ENCODE measurements around the gene JAKMIP3.

The JAKMIP3 gene

DNA sequence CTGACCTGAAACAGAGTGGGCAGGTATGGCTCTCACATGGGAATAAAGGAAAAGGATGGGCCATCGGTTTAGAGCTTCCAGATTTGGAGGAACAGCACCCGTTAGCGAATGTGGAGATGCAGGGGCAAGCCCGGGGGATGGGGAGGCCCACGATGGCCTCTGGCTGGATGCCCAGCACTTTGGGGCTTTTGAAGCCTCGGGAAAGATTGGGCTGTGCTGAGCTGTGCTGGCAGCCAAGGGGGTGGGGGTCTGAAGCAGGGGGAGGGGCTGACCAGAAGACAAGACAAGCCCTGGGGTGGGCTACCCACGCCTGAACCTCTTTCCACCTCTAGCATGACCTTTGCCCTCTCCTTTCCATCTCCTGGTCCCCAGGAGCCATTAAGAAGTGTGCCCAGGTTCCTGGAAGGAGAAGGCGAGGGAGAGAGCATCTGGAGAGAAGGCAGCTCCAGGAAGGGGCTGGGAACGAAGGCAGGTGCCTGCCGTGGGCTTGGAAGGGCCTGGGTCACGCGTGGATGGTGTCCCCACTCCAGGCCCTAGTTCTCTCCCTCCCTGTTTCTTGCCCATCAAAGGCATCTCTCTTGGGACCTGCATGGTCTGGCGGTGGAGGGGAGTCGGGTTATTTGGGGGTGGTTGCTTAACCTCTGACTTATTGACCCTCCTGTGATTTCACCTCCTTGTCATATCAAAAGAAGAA is 39.7 kb downstream of the JAKMIP3 start:
- Histone ChIP-seq H3K79me2 (ENCODE audit: insufficient read depth, low read length) (no peaks in the 10 kb centered on the region), H3K4me2 (ENCODE audit: low read depth, low read length, poor library complexity, severe bottlenecking) (no peak overlapping the region)

GRCh38 chr10:132106431-132106830 is 40.7 kb downstream of the JAKMIP3 start:
- no peaks in the 10 kb centered on the region for H3K79me2 ChIP-seq (ENCODE audit: insufficient read depth, low read length)
- no peak overlapping the region for H3K4me3 ChIP-seq (ENCODE audit: insufficient read depth, low read length, poor library complexity, severe bottlenecking)
- no peak overlapping the region for H3K9ac ChIP-seq (ENCODE audit: low read length)
- H3K27me3 ChIP-seq (ENCODE audit: low read length), result no peaks in the 10 kb centered on the region
- TF ChIP-seq EZH2phosphoT487 (conservative IDR thresholded peaks at IDR 0.05; ENCODE audit: low read length), result no peak
- TF ChIP-seq, protein P1, sequence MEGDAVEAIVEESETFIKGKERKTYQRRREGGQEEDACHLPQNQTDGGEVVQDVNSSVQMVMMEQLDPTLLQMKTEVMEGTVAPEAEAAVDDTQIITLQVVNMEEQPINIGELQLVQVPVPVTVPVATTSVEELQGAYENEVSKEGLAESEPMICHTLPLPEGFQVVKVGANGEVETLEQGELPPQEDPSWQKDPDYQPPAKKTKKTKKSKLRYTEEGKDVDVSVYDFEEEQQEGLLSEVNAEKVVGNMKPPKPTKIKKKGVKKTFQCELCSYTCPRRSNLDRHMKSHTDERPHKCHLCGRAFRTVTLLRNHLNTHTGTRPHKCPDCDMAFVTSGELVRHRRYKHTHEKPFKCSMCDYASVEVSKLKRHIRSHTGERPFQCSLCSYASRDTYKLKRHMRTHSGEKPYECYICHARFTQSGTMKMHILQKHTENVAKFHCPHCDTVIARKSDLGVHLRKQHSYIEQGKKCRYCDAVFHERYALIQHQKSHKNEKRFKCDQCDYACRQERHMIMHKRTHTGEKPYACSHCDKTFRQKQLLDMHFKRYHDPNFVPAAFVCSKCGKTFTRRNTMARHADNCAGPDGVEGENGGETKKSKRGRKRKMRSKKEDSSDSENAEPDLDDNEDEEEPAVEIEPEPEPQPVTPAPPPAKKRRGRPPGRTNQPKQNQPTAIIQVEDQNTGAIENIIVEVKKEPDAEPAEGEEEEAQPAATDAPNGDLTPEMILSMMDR (IDR thresholded peaks at IDR 0.05; ENCODE audit: insufficient read depth, low read length, poor library complexity, severe bottlenecking), result no peak
- no peaks in the 10 kb centered on the region for H3K36me3 ChIP-seq (ENCODE audit: low read length)
- H3F3A ChIP-seq (ENCODE audit: insufficient read depth), result no peaks in the 10 kb centered on the region
- H2AFZ ChIP-seq (ENCODE audit: low read depth, low read length, severe bottlenecking), result no peak overlapping the region
- no peak overlapping the region for H3K27ac ChIP-seq (ENCODE audit: low read depth, low read length)
- H3K9me3 ChIP-seq (ENCODE audit: insufficient read depth, low read length), result no peaks in the 10 kb centered on the region
- no peaks in the 10 kb centered on the region for H4K20me1 ChIP-seq (ENCODE audit: low read depth, low read length)
- no peak overlapping the region for H3K4me2 ChIP-seq (ENCODE audit: low read depth, low read length, poor library complexity, severe bottlenecking)
- H3K9me2 ChIP-seq (replicated peaks; ENCODE audit: insufficient read depth, low read length), result no peaks in the 10 kb centered on the region

More for the DNA sequence above, 39.7 kb downstream of the JAKMIP3 start:
- Histone ChIP-seq H3F3A (ENCODE audit: insufficient read depth) (no peaks in the 10 kb centered on the region), H3K9me3 (ENCODE audit: insufficient read depth, low read length) (no peaks in the 10 kb centered on the region), H3K9ac (ENCODE audit: low read length) (no peak overlapping the region), H3K27ac (ENCODE audit: low read depth, low read length) (no peak overlapping the region), H3K9me2 (replicated peaks; ENCODE audit: insufficient read depth, low read length) (no peaks in the 10 kb centered on the region), H2AFZ (ENCODE audit: low read depth, low read length, severe bottlenecking) (no peak overlapping the region), H3K36me3 (ENCODE audit: low read length) (no peaks in the 10 kb centered on the region), H3K4me3 (ENCODE audit: insufficient read depth, low read length, poor library complexity, severe bottlenecking) (no peak overlapping the region), H4K20me1 (ENCODE audit: low read depth, low read length) (no peaks in the 10 kb centered on the region), H3K27me3 (ENCODE audit: low read length) (no peaks in the 10 kb centered on the region)
- TF ChIP-seq EZH2phosphoT487 (conservative IDR thresholded peaks at IDR 0.05; ENCODE audit: low read length), result no peak
- TF ChIP-seq, protein P1 (IDR thresholded peaks at IDR 0.05; ENCODE audit: insufficient read depth, low read length, poor library complexity, severe bottlenecking), result no peak

DNA sequence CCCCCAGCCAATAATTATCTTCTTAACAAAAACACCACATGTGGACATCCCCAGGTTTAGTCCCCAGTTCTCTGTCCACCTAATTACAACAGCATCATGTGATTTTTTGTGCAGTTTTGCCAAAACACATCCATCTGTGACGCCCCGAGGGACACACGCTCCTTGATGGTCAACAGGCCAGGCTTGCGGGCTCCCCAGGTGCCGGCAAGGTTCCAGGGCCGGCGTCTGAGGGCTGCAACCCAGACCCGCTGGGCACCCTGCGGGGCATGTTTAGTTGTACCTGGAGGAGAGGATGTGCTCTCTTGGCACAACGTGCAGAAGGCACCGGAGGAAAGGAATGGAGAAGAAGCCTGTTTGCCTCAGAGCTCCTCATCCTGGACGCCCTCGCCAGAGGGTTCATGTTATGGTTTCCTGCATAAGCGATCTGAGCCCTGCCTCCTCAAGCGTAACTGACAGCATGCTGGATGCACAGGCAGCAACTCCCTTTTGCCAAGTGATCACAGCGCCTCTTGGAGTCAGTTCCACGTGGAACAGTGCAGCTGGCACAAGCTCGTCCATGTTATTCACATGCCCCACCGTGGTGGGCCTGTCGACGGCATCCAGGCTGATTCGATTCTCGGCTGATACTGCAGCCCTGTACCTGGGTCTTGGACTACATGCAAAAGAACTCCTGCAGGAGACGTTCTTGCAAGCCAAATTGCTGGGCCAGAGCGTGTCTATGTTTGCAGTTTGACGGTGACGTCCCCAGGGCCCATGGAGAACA is 41.6 kb downstream of the JAKMIP3 start:
- TF ChIP-seq EZH2phosphoT487 (conservative IDR thresholded peaks at IDR 0.05; ENCODE audit: low read length), result no peak
- TF ChIP-seq, protein P1 (IDR thresholded peaks at IDR 0.05; ENCODE audit: insufficient read depth, low read length, poor library complexity, severe bottlenecking), result no peak
- Histone ChIP-seq H3K9ac (ENCODE audit: low read length) (no peak overlapping the region), H3K79me2 (ENCODE audit: insufficient read depth, low read length) (no peaks in the 10 kb centered on the region), H3K9me3 (ENCODE audit: insufficient read depth, low read length) (no peaks in the 10 kb centered on the region), H3F3A (ENCODE audit: insufficient read depth) (no peaks in the 10 kb centered on the region), H3K27ac (ENCODE audit: low read depth, low read length) (no peak overlapping the region), H3K4me2 (ENCODE audit: low read depth, low read length, poor library complexity, severe bottlenecking) (no peak overlapping the region), H3K9me2 (replicated peaks; ENCODE audit: insufficient read depth, low read length) (no peaks in the 10 kb centered on the region), H4K20me1 (ENCODE audit: low read depth, low read length) (no peaks in the 10 kb centered on the region), H3K27me3 (ENCODE audit: low read length) (no peaks in the 10 kb centered on the region), H2AFZ (ENCODE audit: low read depth, low read length, severe bottlenecking) (no peak overlapping the region), H3K36me3 (ENCODE audit: low read length) (no peaks in the 10 kb centered on the region), H3K4me3 (ENCODE audit: insufficient read depth, low read length, poor library complexity, severe bottlenecking) (no peak overlapping the region)
